Endometrial microvascular endothelial cells (primary cell): ENCODE measurements around the gene ATAD3B. TPM values are rescaled to one million over a fixed set of nuclear protein-coding genes. Genes with fewer than 3 reads are reported as not detected.

ENCODE experiments used
- in situ Hi-C: cut with HindIII; loops from 2 replicates; pipeline ENCODE4 v1.10.0; 2017; ENCODE audit warnings: low sequenced_read_pairs, low pct_unique_long_range_greater_than_20kb; ENCODE audit errors: inconsistent ontology term
- total RNA-seq: library from RNA; depleted of rRNA; stranded (reverse); fragments of >200 nt; gene quantifications from one replicate; pipeline ENCODE4 v1.2.3, GENCODE V29; 2015; ENCODE audit errors: inconsistent ontology term

Gene ATAD3B
- total RNA-seq, 1 donor from 2014 or later: 34.4 TPM

DNA sequence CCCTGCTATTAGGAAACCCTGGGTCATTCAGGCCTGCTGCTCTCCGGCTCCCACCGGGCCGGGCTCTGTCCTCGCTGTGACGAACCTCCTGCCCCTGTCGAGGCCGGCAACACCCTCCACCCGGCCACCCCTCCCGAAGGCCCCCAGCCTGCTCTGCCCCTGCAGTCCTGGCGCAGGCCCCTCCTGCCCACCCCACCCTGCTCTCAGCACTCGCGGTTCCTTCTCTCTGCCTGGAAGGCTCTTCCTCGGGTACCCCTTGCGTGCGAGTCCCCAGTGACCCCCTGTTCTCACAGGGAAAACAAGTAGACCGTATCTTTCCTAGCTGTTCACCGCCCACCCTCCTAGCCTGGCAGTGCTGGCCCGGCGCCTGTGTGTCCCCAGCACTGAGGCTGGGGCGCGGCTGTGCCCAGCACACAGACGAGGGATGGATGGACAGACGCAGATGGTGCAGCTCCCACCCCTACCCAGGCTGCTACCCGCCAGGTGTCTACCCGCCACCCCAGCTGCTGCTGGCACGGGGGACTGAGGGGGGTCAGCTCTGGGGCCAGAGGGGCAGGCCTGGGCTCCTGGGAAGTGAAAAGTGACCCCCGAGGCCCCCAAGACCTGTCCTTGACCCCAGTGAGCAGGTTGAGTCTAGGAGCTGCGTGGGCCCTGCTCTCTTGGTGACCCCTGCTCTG, 39.2 kb upstream of the ATAD3B start:
- in situ Hi-C loops: no loop called here

DNA sequence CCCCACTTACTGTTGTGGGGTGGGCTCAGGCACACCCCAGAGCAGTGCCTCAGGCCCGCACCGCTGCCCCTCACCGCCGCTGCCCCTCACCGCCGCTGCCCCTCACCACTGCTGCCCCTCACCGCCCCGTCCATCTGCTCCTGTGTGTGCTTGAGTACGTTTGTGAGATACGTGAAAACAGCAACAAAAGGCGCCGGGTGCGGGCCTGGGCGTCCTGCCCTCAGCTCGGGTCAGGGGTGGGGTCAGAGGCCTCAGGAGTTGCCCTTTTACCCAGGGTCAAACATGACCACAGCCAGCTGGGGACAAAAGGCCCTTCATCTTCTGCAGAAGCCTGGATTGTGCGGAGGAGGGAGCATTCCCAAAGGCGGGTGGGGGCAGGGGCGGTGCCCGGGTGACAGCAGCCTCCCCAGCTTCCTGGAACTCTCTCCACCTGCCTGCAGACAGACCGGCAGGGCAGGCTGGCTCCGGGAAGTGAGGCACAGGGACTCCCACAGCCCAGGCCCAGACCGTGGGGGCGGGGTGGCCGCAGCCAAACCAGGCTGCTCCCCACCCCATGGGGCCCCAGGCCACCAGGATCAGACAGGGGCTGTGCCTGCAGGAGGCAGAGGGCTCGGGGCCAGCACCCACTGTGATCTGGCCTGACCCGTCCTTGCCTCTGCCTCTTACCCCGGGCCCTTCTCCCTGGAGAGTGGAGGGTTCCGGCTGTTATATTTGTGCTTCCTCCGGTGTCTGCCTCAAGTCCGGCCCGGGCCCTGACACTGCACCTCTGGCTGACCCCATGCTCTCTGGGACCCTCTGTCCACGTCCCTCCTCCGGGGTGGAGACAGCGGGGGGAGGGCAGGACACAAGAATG, 38.4 kb upstream of the ATAD3B start:
- in situ Hi-C loops: no loop called here

DNA sequence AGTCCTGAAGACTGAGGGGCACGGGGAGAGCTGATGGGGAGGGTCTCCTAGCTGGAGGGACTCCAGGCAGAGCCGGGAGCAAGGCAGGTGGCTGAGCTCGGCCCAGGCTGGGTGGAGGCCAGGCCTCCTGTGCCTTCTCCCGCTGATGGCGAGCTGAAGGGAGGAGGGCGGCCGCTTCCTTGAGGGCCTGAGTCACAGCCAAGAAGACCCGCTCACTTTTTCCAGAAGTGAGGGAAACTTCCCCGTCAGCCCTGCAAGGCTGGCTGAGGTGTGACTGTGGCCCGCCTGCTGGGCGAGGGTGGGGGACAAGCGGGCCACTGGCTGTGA, 37.8 kb upstream of the ATAD3B start:
- in situ Hi-C loops: no loop called here

DNA sequence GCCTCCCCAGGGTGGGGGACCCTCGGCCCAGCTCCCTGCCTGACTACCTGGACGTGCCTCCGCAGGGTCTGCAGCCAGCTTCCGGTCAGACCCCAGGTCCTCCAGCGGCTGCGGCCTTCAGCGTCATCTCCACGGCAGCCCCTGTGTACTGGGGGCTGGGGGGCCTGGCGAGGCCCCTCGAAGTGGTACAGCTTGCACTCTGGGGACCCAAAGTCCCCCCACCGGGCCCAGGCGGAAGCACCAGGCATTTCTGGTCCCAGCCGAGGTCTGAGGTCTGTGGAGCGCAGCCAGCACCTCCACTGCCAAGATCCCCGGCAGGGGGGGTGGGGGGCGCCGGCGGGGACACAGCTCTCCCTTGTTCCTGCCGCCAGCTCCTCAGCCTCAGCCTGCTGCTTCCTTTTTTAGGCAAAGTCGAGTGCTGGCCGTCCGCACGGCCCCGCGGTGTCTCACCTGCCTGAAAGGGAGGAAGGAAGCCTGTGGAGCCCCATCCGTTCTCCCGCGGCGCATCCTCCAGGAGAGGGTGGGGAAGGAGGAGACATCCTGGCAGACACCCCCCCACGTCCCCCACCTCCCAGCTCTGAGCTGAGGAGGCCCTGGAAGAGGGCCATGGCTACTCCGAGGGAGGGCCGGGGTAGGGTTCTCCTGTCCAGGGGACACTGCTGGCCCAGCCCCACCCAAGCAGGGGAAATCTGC, 37.3 kb upstream of the ATAD3B start:
- in situ Hi-C loops: no loop called here

DNA sequence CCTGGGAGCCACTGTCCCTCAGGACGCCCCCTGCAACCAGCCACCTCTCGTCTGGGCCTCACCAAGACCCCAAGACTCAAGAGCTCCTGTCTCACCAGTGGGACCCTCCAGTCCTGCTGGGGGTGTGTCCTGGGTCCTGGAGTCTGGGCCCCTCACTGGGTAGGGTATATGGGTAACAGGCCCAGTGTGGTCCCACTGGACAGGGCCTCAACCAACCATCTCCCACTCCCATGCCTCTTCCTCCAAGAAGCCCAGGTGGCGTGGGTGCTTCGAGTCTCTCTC, 36.8 kb upstream of the ATAD3B start:
- in situ Hi-C loops: no loop called here

DNA sequence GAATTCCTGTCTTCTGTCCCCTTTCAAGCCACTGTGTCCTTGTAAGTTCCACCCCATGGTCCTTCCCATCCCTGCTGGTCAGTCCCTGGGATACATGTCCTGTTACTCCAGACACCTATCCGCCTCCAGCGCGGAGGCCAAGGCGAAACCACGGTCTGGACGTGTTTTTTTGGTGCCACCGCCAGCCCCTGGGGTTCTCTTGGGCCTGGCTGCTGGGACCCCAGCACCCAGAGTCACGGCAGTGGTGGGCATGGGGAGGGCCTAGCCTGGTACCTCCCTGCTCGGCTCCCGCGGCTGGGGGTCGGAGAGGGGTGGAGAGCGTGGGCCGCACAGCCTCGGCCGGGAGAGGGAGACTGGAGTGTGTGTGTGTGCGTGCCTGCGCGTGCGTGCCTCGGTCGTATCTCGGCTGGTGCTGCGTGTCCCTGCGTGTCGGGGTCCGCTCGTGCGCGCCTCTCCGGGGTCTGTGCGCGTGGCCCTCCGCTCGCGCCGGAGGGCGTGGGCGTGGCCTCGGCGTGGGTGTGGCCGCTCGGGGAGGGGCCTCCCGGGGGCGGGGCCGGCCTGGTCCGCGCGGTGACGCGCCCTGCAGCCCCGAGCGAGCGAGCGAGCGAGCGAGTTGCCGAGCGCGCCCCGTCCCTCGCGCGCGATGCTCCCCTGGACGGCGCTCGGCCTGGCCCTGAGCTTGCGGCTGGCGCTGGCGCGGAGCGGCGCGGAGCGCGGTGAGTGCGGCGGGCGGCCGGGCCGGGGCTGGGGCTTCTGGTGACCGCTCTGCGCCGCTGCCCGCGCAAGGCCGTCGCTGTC, 36.3 kb upstream of the ATAD3B start, which contains the start of gene VWA1:
Gene VWA1, plus strand, starts transcription at position 585 of the 798 bp plus-strand sequence. Its CDS starts 59 bp downstream, at position 644.
- in situ Hi-C loops: no loop called here

DNA sequence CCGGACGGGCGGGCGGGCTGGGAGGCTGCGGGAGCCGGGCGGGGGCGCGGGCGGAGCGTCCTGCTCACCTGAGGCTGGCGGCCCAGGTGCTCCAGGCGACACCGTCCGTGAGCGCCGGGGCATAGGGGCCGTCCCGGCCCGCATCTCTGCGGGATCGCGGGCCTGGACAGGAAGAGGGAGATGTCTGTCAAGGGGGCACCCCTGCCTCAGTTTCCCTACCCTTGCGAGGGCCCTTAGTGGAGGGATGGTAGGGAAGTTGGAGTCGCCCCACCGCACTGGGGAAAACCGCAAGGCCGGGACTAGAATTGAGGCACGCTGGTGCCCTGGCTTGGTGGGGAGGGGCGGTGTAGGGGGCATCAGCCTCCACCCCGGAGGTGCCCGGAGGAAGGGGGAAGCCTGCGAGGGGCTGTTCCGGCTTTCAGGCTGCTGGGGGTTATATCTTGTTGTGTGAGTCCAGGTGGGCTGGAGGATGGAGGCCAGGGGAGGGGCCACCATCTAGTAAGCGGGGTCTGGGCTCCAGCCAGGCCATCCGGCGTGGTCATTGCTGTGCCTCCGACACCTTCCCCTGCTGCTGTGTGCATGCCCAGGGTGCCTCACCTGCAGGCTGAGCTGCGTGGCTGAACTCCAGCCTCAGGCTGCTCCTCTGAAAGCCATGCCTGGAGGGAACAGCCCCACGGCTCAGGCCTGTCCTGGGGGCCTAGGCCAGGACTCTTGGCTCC, 35.5 kb upstream of the ATAD3B start:
- in situ Hi-C loops: no loop called here

DNA sequence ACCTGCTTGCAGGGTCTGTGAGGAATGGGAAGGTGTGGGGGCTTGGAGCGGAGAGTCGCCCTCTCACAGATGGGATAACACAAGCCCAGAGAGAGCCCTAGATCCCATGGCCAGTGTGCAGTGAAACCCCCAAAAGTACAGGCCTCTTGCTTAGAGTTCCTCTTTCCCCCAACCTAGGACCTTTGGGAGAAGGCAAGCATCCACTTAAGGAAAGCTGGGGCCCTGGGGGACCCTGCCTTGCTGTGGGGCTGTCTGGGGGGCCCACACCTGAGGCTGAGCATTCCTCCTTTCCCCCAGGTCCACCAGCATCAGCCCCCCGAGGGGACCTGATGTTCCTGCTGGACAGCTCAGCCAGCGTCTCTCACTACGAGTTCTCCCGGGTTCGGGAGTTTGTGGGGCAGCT, 34.9 kb upstream of the ATAD3B start:
- in situ Hi-C loops: no loop called here

DNA sequence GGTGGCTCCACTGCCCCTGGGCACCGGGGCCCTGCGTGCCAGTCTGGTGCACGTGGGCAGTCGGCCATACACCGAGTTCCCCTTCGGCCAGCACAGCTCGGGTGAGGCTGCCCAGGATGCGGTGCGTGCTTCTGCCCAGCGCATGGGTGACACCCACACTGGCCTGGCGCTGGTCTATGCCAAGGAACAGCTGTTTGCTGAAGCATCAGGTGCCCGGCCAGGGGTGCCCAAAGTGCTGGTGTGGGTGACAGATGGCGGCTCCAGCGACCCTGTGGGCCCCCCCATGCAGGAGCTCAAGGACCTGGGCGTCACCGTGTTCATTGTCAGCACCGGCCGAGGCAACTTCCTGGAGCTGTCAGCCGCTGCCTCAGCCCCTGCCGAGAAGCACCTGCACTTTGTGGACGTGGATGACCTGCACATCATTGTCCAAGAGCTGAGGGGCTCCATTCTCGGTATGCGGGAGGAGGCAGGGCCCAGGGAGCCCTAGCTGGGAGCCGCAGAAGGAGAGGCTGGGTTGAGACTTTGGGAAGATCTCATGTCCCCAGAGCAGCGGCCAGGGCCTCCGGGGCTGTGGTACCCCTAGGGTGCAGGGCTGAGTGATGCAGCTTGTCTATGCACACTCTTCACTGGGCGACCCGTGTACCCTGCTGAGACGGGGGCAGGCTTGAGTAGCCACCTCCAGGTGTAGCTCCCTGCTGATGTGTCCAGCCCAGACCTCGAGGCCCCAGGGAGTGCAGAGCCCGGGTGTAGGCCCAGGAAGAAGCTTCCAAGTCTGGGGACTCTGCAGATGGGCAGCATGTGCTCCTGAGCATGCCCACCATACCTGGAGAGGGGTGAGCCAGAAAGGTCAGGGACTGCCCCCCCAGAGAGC, 34.3 kb upstream of the ATAD3B start:
- in situ Hi-C loops: no loop called here

DNA sequence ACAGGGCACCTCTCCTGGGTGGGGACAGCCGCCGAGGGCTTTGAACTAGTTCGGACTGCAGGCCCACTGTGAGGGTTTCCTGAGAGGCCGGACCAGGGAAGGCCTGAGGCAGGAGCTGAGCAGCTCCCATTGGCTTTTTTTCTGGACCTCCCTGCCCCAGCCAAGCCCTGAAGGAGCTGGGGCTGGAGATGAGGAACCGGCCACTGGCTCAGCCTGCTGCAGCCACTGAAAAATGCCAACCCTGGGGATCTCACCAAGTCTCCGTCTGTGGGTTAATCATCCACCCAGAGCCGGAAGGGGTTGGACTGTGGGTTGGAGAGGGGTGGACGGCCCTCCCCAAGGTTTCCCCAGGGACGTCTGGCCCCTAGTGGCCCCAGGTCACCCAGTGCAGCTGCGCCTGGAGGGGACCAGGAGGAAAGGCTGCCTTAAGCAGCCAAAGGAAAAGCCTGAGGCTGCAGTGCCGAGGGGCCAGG, 33.6 kb upstream of the ATAD3B start:
- in situ Hi-C loops: no loop called here

DNA sequence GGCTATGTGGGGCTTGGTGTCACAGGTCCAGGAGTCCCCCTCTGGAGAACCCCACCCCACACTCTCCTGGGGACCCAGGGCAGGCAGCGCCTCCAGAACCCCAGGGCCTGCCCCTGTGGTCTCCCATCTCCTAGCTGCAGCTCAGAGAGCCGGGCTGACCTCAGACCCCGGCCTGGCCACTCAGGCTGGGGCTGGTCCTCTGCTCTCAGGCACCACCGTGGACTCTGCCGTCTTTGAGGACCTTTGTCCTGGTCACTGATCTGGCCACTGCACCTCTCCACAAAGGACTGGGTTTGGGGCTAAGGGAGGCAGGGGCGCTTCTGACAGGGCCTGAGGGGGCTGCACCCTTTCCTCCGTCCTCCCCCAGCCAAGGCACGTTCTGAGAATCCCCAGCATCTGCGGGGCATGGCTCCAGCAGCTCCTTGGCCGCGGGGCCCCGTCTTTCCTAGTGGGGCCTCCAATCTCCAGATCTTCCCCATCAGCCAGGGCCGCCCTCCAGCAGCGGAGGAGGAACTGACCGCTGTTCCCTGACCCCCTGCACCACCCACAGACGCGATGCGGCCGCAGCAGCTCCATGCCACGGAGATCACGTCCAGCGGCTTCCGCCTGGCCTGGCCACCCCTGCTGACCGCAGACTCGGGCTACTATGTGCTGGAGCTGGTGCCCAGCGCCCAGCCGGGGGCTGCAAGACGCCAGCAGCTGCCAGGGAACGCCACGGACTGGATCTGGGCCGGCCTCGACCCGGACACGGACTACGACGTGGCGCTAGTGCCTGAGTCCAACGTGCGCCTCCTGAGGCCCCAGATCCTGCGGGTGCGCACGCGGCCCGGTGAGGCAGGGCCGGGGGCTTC, 32.8 kb upstream of the ATAD3B start:
- in situ Hi-C loops: no loop called here

DNA sequence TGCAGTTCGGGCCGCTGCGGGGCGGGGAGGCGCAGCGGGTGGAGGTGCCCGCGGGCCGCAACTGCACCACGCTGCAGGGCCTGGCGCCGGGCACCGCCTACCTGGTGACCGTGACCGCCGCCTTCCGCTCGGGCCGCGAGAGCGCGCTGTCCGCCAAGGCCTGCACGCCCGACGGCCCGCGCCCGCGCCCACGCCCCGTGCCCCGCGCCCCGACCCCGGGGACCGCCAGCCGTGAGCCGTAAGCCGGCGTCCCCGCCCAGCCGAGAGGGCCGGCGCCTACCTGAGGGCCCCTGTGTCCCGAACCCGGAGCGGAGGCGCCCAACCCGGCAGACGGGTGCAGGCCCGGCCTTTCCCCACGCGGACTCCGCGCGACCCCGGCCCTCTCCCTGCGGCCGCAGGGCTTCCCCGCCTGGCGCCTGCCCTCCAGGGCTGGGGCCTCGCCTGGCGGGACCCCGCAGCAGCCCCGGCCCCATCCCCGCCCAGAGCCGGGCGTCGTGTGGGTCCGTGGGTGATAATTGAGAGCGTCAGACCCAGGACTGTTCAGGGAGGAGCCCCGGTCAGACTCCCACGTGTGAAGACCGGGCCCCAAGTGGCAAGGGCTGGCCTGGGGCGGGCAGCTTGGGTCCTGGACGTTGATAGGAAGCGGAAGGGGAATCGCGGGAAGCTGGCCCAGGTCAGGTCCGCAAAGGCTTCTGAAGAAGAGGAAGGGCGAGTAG, 31.9 kb upstream of the ATAD3B start:
- in situ Hi-C loops: no loop called here

DNA sequence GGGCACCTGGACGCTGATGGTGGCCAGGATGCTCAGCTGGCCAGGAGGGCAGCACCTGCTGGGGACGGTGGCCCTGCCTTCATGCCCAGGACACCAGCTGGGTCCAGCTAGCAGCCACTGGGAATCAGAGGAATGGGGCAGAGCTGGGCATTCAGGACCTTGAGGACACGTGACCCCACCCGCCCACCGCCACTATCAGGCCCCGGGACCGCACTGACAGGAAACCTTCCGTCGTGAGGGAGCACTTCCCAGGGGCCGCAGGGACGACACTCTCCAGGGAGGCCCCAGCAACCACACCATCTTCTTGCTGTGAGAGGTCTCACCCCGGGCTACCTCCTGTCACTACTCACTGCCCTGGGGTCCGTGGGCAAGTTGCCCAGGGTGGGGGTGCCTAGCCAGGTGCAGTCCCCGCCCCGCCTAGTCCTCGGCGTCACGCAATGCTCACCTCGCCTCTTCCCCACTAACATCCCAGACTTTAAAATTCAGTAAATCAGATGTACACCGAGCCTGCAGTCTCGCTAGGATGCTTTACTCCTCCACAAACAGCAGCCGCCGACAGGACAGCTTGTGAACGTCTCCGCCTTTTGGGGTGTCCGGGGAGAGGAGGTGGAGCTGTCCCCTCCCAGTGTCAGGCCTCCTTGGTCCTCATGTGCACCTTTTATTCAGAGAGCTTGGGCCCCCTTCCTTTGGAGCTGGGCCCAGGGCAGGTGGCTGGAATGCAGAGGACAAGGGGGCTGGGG, 31.1 kb upstream of the ATAD3B start:
- in situ Hi-C loops: no loop called here

DNA sequence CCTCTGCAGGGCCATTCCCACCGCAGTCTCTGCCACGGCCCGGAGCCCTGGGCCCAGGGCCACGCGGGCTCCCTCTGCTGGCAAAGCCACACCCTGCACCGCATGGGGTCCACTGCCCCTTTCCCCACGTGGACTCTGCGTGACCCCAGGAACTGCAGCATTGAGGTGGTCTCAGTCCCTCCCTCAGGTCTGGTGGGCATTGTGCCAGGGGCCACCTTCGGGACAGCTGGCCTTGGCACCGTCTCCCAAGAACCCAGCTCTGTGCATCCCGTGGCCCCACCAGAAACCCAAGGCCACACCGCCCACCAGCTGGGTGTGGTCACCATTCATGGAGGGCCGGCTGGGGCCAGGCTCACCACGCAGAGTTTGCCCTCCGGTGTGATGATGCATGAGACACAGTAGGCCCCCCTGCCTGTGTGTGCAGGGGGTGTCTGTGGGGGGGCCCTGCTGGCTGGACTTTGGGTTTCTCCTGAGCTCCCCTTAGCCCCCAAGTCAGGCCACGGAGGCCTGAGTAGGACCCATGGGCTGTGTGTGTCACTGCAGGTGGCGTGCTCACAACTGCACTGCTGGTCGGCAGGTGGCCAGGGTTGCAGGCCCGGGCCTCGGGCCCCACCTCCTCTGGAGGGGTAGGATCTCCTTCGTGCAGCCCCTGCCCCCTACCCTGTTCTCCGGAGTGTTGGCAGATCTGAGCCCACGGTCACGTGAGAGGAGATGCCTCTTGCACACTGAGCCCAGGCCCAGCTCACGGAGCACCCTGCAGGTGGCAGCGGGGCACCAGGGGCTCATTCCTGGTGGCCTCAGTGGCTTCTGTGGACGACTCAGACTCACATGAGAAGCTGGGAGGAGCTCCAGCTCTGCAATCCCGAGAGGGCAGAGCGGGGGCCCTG, 30.3 kb upstream of the ATAD3B start:
- in situ Hi-C loops: no loop called here
